HL-60 (cell line): ENCODE data around the gene EPS8L3.

Experiments used
- DNase-seq, 2 experiments: peaks; one replicate each; pipeline ENCODE4 v3.0.0-alpha.2; 2010 to 2020; ENCODE audit warnings: low read depth in 1 of 2, low spot score in 1 of 2
- H3K27ac ChIP-seq: fragments of 250-450 bp; sonication (Bioruptor Pico); replicated peaks from 2 replicates; pipeline ENCODE4 v1.5.1; 2020; ENCODE audit warnings: mild to moderate bottlenecking, moderate library complexity
- H3K27me3 ChIP-seq: fragments of 250-450 bp; sonication (Bioruptor Pico); 2 replicates; pipeline ENCODE4 v1.5.1; 2021; ENCODE audit warnings: mild to moderate bottlenecking, moderate library complexity; ENCODE audit not compliant: insufficient read depth, poor library complexity, severe bottlenecking
- H3K4me3 ChIP-seq: replicated peaks from 2 replicates; pipeline ENCODE4 v1.5.1; 2011; ENCODE audit warnings: mild to moderate bottlenecking, control low read depth, low read length; ENCODE audit not compliant: insufficient read depth
- CTCF ChIP-seq: IDR thresholded peaks from one replicate; pipeline ENCODE4 v1.5.1; 2011; ENCODE audit warnings: low read length, control low read depth, inconsistent platforms; ENCODE audit not compliant: insufficient read depth
- GABPA ChIP-seq: IDR thresholded peaks from 2 replicates; pipeline ENCODE4 v1.6.1; 2012; ENCODE audit warnings: low read depth
- POLR2AphosphoS5 ChIP-seq: IDR thresholded peaks from 2 replicates; pipeline ENCODE4 v1.6.1; 2012; ENCODE audit warnings: low read depth
- REST ChIP-seq: IDR thresholded peaks from 2 replicates; pipeline ENCODE4 v1.6.1; 2012; ENCODE audit warnings: low read depth; ENCODE audit not compliant: insufficient replicate concordance
- SPI1 ChIP-seq: IDR thresholded peaks from 2 replicates; pipeline ENCODE4 v1.6.1; 2012; ENCODE audit warnings: low read depth, mild to moderate bottlenecking, borderline replicate concordance

Gene EPS8L3

GRCh38 chr1:109754738-109755137 lies 9.0 kb downstream of the EPS8L3 start:
- Histone ChIP-seq H3K27me3 (no peaks in the 10 kb centered on the region), H3K27ac (no peak overlapping the region), H3K4me3 (no peak overlapping the region)
- no peak for TF ChIP-seq SPI1
- TF ChIP-seq GABPA, result no peak
- TF ChIP-seq CTCF, result no peak
- TF ChIP-seq REST, result no peak
- TF ChIP-seq POLR2AphosphoS5, result no peak
- DNase-seq, result no peak

GRCh38 chr1:109751531-109752260 lies 12.0 kb downstream of the EPS8L3 start:
- no peak for DNase-seq
- no peak overlapping the region for H3K4me3 ChIP-seq
- no peaks in the 10 kb centered on the region for H3K27me3 ChIP-seq
- no peak overlapping the region for H3K27ac ChIP-seq
- TF ChIP-seq GABPA (no peak), CTCF (no peak), REST (no peak), SPI1 (no peak), POLR2AphosphoS5 (no peak)

- no peaks in the 10 kb centered on the region for H3K27me3 ChIP-seq
- DNase-seq, result no peak
- no peak overlapping the region for H3K4me3 ChIP-seq
- TF ChIP-seq GABPA, result no peak
- no peak for TF ChIP-seq REST
- no peak for TF ChIP-seq SPI1
- no peak for TF ChIP-seq POLR2AphosphoS5
- TF ChIP-seq CTCF, result no peak
- no peak overlapping the region for H3K27ac ChIP-seq
These were observed 12.8 kb downstream of the EPS8L3 start for GRCh38 chr1:109750920-109751319.
